Activated naive CD8-positive, alpha-beta T cell treated with anti-CD3 and anti-CD28 coated beads, Interleukin-2, amount 10 ng/mL, durations not matched to agents 7 days and 5 days (primary cell): ENCODE results near the gene ZBTB7B. TPM values are rescaled to one million over a fixed set of nuclear protein-coding genes. Genes with fewer than 3 reads are reported as not detected.
A peak's percentile ranks its signal among the peaks of the same experiment; 100 is the strongest.

Experiments used
- ATAC-seq: fragments of 150-1000 bp; cut with Tn5 transposase; one replicate; pipeline ENCODE4 v1.10.0; 2021; ENCODE audit warnings: low read depth, moderate library complexity
- POLR2A ChIA-PET: fragments of 350-600 bp; sonication (Branson Sonifier 250); formaldehyde crosslinking; loops from one replicate; lab custom pipeline; 2021; ENCODE audit warnings: antibody characterized with exemption; lab: Charles Lee
- DNase-seq: peaks from one replicate; pipeline ENCODE4 v3.0.0; 2021
- H3K27ac Mint-ChIP-seq: one replicate; pipeline ENCODE4 v1.8.0; 2022; ENCODE audit warnings: mild to moderate bottlenecking, mixed read lengths
- H3K27me3 Mint-ChIP-seq: one replicate; pipeline ENCODE4 v1.8.0; 2022; ENCODE audit warnings: mild to moderate bottlenecking, moderate library complexity, mixed read lengths
- H3K36me3 Mint-ChIP-seq: one replicate; pipeline ENCODE4 v1.8.0; 2021; ENCODE audit warnings: mild to moderate bottlenecking, mixed read lengths
- H3K4me1 Mint-ChIP-seq: one replicate; pipeline ENCODE4 v1.8.0; 2021; ENCODE audit warnings: mixed read lengths
- H3K4me3 Mint-ChIP-seq: one replicate; pipeline ENCODE4 v1.8.0; 2022; ENCODE audit warnings: mild to moderate bottlenecking, moderate library complexity, mixed read lengths
- H3K9me3 Mint-ChIP-seq: one replicate; pipeline ENCODE4 v1.8.0; 2021; ENCODE audit warnings: mixed read lengths
- total RNA-seq, 2 experiments: library from RNA; stranded (reverse); gene quantifications; one replicate each; pipeline ENCODE4 v1.2.3, GENCODE V29; 2021

Gene ZBTB7B
- total RNA-seq = 10 to 100 TPM; 41.4 to 48.4 TPM

DNA sequence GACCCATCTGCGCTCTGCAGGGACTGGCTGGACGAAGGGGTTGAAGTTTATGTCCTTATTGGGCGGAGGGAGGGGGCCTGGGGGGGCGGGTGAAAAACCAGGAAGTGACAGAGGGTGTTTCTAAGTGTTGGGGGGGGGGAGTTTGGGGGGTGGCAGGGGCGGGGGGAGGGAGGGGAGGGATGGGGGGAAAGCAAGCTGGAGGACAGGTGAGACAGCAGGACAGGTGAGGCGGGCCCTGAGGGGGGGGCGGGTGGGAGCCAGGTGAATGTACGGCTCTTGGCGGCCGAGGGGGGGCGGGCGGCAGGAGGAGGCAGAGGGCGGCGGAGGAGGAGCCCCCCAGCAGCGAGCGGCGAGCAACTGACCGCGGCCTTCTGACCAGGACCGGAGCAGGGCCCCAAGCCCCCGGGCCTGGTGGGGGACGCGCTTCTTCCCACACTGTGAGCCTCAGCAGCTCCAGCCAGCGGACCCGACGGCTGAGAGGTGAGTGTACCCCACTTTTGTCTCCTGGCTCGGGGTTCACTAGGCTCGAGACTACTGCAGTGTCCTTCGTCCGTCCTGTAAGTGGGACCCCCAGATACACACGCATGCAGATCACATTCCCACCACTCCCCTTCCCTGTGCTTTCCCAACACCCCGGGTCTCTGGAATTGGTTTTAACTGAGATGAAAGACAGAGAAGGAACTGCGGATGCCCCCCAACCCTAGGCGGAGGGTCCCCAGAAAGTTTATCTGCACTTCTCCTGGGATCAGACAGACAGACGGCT, at the start of gene ZBTB7B:
Gene ZBTB7B, plus strand, starts transcription at position 339 of the 763 bp plus-strand sequence. CDS start 11,859 bp downstream, outside the sequence.
- POLR2A ChIA-PET = interaction anchor here (1.2 to 1.3 kb wide), 3 partner anchors 29 to 256 kb away, joined by 3 to 8 read pairs (median 3); partner anchors contain the start of gene PYGO2
- peak within 1 kb of the TSS; percentile 99 for H3K4me3 Mint-ChIP-seq
- H3K27ac Mint-ChIP-seq = peak within 1 kb of the TSS; percentile 99
- DNase-seq (no peak), ATAC-seq (no peak)
- H3K36me3 Mint-ChIP-seq = no peaks in the 10 kb centered on the region
- no peaks in the 10 kb centered on the region for H3K27me3 Mint-ChIP-seq
- no peaks in the 10 kb centered on the region for H3K9me3 Mint-ChIP-seq
- H3K4me1 Mint-ChIP-seq = peaks cover 49% of the 10 kb centered on the region

DNA sequence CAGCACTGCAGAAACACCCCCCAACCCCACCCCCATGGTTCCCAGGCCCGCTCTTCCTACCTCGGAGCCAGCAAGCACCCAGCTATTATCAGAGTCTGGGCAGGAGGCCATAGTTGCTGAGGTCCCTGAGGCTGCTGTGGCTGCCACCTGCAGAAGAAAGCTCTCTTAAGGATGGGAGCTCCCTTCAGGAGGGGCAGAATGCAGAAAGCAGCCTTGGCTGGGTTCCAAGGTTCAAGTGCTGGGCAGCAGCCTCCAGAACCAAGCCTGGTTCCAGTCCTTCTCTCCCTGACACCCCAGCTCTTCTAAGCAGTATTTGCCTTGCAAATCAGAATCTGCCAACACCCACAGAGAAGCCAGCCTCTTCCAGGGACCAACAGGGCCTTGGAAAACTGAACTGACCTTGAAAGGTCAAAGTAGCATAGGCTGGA, 49.0 kb upstream of the ZBTB7B start:
- peak overlapping the region; percentile 99 for H3K27ac Mint-ChIP-seq
- ATAC-seq (no peak), DNase-seq (no peak)
- peaks cover 26% of the 10 kb centered on the region for H3K36me3 Mint-ChIP-seq
- peaks cover 62% of the 10 kb centered on the region for H3K4me1 Mint-ChIP-seq
- H3K9me3 Mint-ChIP-seq = no peaks in the 10 kb centered on the region
- no peaks in the 10 kb centered on the region for H3K27me3 Mint-ChIP-seq
- POLR2A ChIA-PET = interaction anchor here (1.0 to 6.6 kb wide), 2 partner anchors 16 to 41 kb away, joined by 3 to 38 read pairs; partner anchors contain the start of gene PMVK
- peak overlapping the region; percentile 97 for H3K4me3 Mint-ChIP-seq

DNA sequence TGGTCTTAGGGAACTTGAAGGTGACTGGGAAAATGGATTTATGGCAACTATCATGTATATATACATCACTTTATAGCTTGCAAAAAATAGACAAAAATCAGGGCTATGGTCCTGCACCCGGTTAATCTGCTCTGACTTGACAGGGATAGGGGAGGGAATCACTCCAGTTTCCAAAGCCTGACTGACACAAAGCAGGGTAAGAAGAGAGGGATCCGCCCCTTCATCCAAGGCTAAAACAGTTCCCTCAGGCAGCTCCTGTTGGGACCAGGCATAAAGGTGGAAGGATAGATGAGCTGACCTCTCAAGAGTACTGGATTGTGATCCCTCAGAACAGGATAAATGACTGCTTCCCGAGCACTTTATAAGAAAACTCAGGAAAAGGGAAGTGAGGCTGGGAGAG, 48.1 kb upstream of the ZBTB7B start:
- H3K9me3 Mint-ChIP-seq = no peaks in the 10 kb centered on the region
- ATAC-seq (no peak), DNase-seq (no peak)
- POLR2A ChIA-PET = interaction anchor here (1.0 to 3.1 kb wide), 13 partner anchors 8 to 346 kb away, joined by 3 to 45 read pairs (median 9); partner anchors contain the start of genes ADAM15, ADAR, CKS1B and FLAD1
- peak overlapping the region; percentile 99 for H3K27ac Mint-ChIP-seq
- H3K4me3 Mint-ChIP-seq = peak overlapping the region; percentile 97
- peaks cover 62% of the 10 kb centered on the region for H3K4me1 Mint-ChIP-seq
- no peaks in the 10 kb centered on the region for H3K27me3 Mint-ChIP-seq
- H3K36me3 Mint-ChIP-seq = peaks cover 22% of the 10 kb centered on the region

DNA sequence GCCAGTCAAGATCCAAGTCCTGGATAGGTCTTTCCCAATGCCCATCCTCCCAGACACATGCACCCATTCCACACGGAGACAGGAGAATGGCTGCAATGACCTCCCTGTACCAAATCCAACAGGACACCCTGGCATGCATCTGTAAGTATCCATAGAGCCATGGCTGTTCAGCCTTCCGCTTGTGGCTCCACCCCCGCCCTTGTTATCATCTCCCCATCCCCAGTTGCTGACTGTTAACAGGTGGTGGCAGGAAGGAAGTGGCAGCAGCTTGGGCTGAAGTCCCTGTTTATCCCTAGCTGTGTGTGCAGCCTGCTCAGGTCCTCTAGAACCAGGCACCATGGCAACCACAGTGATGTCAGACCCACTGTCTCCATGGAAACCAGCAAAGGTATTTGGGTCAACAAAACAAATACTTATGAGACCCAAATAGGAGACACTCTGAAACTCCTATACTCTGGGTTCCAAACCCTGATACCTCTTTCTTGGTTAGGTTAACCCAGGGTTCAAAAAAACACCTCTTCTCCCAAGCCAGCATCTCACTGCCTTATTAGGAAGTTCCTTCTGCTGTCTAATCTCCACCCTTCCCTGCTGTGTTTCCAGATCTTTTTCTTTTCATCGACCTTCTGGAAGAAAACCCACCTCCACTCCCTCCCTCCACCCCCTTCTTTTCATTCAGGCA, 47.4 kb upstream of the ZBTB7B start:
- Mint-ChIP-seq H3K36me3 (peaks cover 22% of the 10 kb centered on the region), H3K27me3 (no peaks in the 10 kb centered on the region), H3K9me3 (no peaks in the 10 kb centered on the region), H3K4me1 (peaks cover 62% of the 10 kb centered on the region), H3K27ac (peak overlapping the region; percentile 99), H3K4me3 (peak overlapping the region; percentile 97)
- POLR2A ChIA-PET = interaction anchor here (1.0 to 3.1 kb wide), 15 partner anchors 9 to 347 kb away, joined by 4 to 45 read pairs (median 9); partner anchors contain the start of genes ADAM15, ADAR, CKS1B and FLAD1
- ATAC-seq (peak; percentile 89), DNase-seq (peak; percentile 77)

DNA sequence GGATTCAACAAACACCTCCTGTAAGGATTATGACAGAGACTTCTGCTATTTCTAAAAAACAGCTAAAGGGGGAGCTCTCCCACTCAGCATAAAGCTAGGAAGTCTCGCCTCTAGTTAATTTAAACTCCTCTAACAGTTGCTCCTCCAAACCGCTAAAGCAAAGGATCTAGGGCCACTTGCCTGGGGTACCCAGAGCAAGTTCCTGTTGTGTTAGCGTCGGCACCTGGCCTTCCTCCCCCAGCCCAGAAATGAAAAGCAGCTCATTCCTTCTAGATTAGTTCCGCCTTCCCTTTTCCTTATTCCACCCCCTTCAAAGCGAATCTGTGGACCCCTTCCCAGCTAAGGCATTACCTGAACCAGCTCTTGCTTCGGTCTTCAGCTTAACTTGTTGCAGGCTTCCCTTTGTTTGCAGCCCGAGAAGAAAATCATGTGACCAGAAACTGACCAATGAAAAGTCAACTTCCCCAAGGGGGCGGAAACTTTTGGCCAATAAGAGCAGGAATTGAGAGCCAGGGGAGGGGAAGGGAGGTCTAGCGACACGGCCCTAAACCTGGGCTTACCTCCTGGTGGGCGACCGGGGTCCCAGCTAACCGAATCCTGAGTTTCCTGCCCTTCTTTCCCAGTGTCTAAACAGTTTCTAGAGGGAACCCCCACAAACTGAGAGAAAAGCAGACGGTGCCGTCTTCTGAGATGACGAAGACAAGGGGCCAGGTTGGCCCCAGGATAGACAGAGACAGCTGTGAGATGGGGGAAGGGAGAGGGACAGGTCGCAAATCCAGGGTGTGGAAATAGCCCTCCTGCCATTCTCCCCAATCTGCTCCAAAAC, 46.7 kb upstream of the ZBTB7B start, which contains the start of gene PBXIP1:
Gene PBXIP1, minus strand, starts transcription at position 382 of the 826 bp plus-strand sequence. CDS start 2,378 bp downstream, outside the sequence.
- ATAC-seq = peak; percentile 48
- Mint-ChIP-seq H3K9me3 (no peaks in the 10 kb centered on the region), H3K36me3 (peaks cover 22% of the 10 kb centered on the region), H3K4me1 (peaks cover 60% of the 10 kb centered on the region), H3K4me3 (peak within 1 kb of the TSS; percentile 97), H3K27me3 (no peaks in the 10 kb centered on the region), H3K27ac (peak within 1 kb of the TSS; percentile 99)
- peak; percentile 69 for DNase-seq
- POLR2A ChIA-PET = interaction anchor here (0.7 to 3.1 kb wide), 18 partner anchors 9 to 348 kb away, joined by 3 to 45 read pairs (median 8); partner anchors contain the start of genes ADAM15, ADAR, CKS1B and FLAD1

DNA sequence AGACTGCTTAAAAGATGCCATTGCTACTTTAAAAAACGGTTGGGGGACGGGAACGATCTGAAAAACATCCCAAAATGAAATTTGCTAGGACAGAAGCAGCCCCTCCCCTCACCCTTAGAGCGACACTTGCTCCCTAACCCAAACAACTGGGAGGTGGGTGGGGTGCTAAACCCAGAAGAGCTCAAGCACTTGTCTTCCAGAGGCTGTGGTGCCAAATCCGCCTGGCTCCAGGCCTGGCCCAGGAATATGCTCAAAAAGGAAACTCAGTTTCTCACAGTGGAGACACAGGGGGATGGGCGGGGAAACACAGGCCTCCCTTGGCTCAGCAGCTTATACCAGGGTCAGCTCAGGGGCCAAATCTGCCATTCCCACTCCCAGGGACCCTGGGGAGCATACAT, 46.1 kb upstream of the ZBTB7B start:
- H3K9me3 Mint-ChIP-seq = no peaks in the 10 kb centered on the region
- no peak for ATAC-seq
- POLR2A ChIA-PET = interaction anchor here (0.6 to 3.1 kb wide), 15 partner anchors 8 to 237 kb away, joined by 3 to 45 read pairs (median 7); partner anchors contain the start of genes ADAM15, CKS1B, FLAD1 and PMVK
- peak overlapping the region; percentile 97 for H3K4me3 Mint-ChIP-seq
- H3K27me3 Mint-ChIP-seq = no peaks in the 10 kb centered on the region
- H3K27ac Mint-ChIP-seq = peak overlapping the region; percentile 99
- DNase-seq = no peak
- peaks cover 57% of the 10 kb centered on the region for H3K4me1 Mint-ChIP-seq
- H3K36me3 Mint-ChIP-seq = peaks cover 24% of the 10 kb centered on the region

DNA sequence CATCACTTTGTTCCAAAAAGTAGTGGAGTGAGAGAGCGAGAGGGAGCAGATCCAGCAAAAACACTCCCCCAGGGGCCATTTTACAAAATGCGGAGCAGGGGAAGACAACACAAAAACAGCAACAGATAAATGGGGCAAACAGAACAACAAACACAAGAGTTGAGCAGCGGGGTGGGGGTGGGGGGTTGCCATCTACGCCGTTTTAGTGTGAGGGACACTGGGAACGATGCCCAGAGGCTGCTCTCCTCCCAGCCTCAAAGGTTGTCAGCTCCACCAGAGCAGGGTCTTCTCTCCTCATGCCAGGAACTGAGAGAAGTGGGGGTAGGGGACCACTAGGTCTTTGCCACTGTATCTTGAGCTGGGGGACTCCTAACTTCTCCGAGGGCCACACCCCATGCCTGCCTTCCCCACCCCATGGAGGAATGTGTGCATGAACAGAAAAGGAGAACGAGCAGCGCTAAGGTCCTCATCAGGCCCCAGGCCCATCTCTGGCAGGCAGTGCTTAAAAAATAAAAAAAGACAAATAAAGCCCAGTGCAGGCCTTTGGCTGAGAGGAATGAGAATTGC, 45.4 kb upstream of the ZBTB7B start:
- peak overlapping the region; percentile 13 for H3K4me3 Mint-ChIP-seq
- DNase-seq (no peak), ATAC-seq (no peak)
- H3K27ac Mint-ChIP-seq = peak overlapping the region; percentile 38
- POLR2A ChIA-PET = interaction anchor here (0.6 to 3.1 kb wide), 8 partner anchors 7 to 207 kb away, joined by 3 to 45 read pairs (median 13); partner anchors contain the start of genes CKS1B, FLAD1 and PMVK
- peaks cover 21% of the 10 kb centered on the region for H3K36me3 Mint-ChIP-seq
- H3K4me1 Mint-ChIP-seq = peaks cover 51% of the 10 kb centered on the region
- H3K9me3 Mint-ChIP-seq = no peaks in the 10 kb centered on the region
- no peaks in the 10 kb centered on the region for H3K27me3 Mint-ChIP-seq

DNA sequence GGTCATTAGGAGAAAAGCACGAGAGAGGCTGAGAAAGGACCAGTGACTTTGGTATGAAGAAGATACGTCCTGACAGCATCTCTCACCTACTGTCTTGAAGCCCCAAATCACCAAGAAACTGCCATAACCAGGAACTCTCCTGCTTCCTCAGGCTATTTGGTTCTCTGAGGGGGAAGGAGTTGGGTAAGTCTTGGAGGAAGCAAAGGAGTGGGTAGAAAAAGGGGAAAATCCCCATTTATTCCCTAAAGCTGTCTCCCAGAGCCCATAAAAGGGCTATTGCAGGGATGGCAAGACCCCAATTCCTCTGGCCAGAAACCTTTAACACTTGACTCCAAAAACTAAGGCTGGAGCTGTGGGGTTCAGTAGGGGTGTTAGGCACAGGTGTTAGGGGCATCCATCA, 44.6 kb upstream of the ZBTB7B start:
- ATAC-seq (no peak), DNase-seq (no peak)
- H3K27ac Mint-ChIP-seq = no peak overlapping the region
- peaks cover 48% of the 10 kb centered on the region for H3K4me1 Mint-ChIP-seq
- no peak overlapping the region for H3K4me3 Mint-ChIP-seq
- no peaks in the 10 kb centered on the region for H3K27me3 Mint-ChIP-seq
- H3K9me3 Mint-ChIP-seq = no peaks in the 10 kb centered on the region
- peaks cover 15% of the 10 kb centered on the region for H3K36me3 Mint-ChIP-seq
- POLR2A ChIA-PET = no interaction called here

DNA sequence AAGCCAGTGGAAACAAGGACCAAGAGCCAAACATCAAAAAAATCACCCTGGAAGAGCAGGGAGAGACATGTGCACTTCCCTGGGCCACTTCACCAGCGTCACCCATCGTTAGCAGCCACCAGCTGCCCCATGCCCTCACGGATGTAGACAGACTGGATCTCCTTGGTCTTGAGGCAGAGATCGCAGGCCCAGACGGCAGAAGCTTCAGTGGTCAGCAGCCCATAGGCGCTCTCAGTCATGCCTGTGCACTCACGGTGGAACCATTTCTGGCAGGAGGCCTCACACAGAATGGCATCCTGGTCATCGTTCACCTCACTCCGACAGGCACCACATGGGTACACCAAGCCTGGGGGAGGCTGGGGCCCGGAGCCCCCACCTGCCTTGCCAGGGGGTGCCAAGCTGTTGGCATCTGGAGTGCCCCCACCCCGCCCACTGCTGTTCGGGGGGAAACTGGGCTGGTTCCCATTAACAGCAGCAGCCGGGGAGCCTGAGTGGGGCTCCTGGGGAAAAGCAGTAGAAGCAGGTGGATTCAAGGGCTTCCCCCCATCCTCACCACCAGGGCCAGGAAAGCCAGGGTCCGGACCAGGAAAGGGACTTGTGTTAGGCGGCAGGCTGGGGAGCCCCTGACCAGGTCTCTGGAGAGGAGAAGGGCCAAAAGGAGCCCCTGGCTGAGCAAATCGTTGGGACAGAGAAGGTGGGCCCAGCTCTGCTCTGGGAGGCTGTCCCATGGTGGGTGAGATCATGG, 43.7 kb upstream of the ZBTB7B start:
- POLR2A ChIA-PET = interaction anchor here (0.6 kb wide), 1 partner anchor 19 kb away, joined by 3 read pairs; no protein-coding TSS in a partner anchor
- H3K27me3 Mint-ChIP-seq = no peaks in the 10 kb centered on the region
- peak overlapping the region; percentile 28 for H3K4me3 Mint-ChIP-seq
- H3K27ac Mint-ChIP-seq = peak overlapping the region; percentile 73
- ATAC-seq = no peak
- H3K36me3 Mint-ChIP-seq = peaks cover 13% of the 10 kb centered on the region
- no peaks in the 10 kb centered on the region for H3K9me3 Mint-ChIP-seq
- no peak for DNase-seq
- peaks cover 45% of the 10 kb centered on the region for H3K4me1 Mint-ChIP-seq

DNA sequence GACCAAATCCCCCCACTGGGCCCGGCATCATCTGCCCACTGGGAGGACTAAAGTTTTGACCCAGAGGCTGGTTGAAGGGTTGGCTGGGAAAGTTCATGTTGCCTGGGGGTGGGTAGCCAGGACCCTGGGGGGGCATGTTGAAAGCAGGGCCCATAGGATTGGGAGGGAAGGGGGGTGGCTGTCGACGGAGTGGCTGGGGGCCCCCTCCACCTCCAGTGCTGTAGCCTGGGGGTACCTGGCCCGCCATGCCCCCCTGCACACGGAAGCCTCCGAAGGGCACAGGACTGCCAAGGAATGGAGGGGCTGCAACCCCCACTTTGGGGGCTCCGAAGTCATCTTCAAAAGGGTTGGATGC, 43.2 kb upstream of the ZBTB7B start:
- no peaks in the 10 kb centered on the region for H3K27me3 Mint-ChIP-seq
- H3K36me3 Mint-ChIP-seq = peaks cover 13% of the 10 kb centered on the region

DNA sequence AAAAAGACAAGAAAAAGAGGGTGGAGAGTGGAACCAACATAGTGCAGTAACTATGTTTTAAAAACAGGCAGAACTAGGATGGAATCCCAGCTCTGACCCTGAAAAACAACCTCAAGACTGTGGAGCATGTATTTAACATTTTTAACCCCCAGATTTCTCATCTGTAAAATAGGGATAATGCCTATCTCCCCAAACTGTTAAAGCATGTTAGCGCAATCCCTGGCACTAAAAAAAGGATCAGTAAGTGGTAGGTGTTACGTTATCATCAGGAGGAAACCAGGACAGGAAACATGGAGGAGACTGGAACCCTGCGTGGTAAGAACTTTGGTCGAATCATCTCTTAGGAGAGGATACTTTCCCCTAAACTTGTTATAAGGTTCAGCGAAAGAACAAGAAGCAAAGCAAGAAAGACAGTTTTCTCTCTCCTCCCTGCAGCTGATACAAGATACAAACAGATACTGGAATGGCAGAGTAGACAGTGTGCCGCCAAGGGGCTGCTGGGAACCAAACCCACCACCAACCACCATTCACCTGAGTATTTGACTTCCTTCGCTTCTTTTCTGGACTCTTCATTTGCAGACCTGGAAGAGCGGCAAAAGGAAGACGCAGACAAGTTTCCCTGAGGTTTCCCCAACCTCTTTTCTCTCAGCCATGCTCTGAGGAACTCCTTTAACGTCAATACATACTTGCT, 42.0 kb upstream of the ZBTB7B start:
- peak overlapping the region; percentile 88 for H3K27ac Mint-ChIP-seq
- no peaks in the 10 kb centered on the region for H3K9me3 Mint-ChIP-seq
- ATAC-seq (no peak), DNase-seq (no peak)
- peaks cover 13% of the 10 kb centered on the region for H3K36me3 Mint-ChIP-seq
- peak overlapping the region; percentile 94 for H3K4me3 Mint-ChIP-seq
- H3K4me1 Mint-ChIP-seq = peaks cover 31% of the 10 kb centered on the region
- POLR2A ChIA-PET = interaction anchor here (0.5 to 3.4 kb wide), 22 partner anchors 9 to 398 kb away, joined by 3 to 43 read pairs (median 3); partner anchors contain the start of genes ADAM15, CKS1B, FLAD1 and PMVK
- no peaks in the 10 kb centered on the region for H3K27me3 Mint-ChIP-seq

More for the DNA sequence above, 43.2 kb upstream of the ZBTB7B start:
- DNase-seq (no peak), ATAC-seq (no peak)
- Mint-ChIP-seq H3K4me1 (peaks cover 41% of the 10 kb centered on the region), H3K27ac (no peak overlapping the region), H3K4me3 (peak overlapping the region; percentile 94), H3K9me3 (no peaks in the 10 kb centered on the region)
- POLR2A ChIA-PET = interaction anchor here (1.2 to 2.3 kb wide), 3 partner anchors 12 to 57 kb away, joined by 3 to 18 read pairs (median 6); partner anchors contain the start of gene SHC1
